ENCODE measurements around the gene GATD1.

GATD1 gene

GRCh38 chr11:782264-783174 lies 5.2 kb upstream of the GATD1 start:
- H3K4me3 ChIP-seq (ENCODE audit: low read depth, low read length): no peak overlapping the region
- TF ChIP-seq CTCF (IDR thresholded peaks at IDR 0.05; ENCODE audit: low read depth, low read length): no peak

DNA sequence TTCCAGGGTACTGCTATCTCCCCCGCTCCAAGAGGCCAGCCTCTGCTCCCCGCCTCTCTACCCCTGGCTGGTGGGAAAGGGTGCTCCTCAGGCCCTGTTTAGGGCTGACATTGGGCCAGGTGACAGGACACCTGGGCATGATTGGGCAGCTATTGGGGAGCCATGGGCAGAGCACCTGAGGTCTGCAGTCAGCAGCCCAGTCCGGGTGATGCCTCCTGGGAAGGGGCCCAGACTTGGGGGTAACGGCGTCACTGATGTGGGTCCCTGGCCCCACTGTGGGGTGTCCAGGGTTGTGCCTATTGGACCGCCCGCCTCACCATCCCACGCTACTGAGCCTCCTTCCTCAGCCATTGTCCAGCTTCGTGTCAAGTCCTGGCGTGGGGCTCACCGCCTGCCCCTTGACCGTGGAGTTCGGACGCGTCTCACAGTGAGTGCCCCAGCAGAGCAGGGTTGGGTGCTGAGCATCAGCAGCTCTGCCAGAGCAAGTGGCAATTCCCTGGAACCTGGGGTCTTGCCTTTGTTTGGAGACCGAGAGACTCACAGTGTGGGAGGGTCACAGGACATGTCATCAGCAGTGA lies 2.8 kb upstream of the GATD1 start:
- no peak overlapping the region for H3K4me3 ChIP-seq (ENCODE audit: low read depth, low read length)
- no peak for TF ChIP-seq CTCF (IDR thresholded peaks at IDR 0.05; ENCODE audit: low read depth, low read length)

- no peak for TF ChIP-seq CTCF (IDR thresholded peaks at IDR 0.05; ENCODE audit: low read depth, low read length)
- no peak overlapping the region for H3K4me3 ChIP-seq (ENCODE audit: low read depth, low read length)
Observed at GRCh38 chr11:778976-779954, 2.0 kb upstream of the GATD1 start.

GRCh38 chr11:776561-777287 lies 563 bp downstream of the GATD1 start:
- peak overlapping the region; percentile 85 for H3K4me3 ChIP-seq (ENCODE audit: low read depth, low read length)
- TF ChIP-seq CTCF (IDR thresholded peaks at IDR 0.05; ENCODE audit: low read depth, low read length): no peak

DNA sequence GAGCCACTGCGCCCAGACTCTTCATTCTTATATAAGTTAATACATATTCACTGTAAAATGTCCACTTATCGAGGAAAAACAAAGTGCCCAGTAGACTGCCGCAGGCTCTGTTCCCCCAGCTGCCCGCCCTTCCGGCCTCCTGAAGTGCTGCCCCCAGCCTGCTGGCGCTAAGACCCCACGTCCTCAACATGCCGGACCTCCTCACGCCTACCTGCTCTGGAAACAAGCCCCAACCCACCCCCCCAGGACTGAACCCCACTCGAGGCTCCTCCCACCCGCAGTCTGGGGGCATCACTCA lies 1.1 kb downstream of the GATD1 start:
- H3K4me3 ChIP-seq (ENCODE audit: low read depth, low read length): peak overlapping the region; percentile 85
- no peak for TF ChIP-seq CTCF (IDR thresholded peaks at IDR 0.05; ENCODE audit: low read depth, low read length)

DNA sequence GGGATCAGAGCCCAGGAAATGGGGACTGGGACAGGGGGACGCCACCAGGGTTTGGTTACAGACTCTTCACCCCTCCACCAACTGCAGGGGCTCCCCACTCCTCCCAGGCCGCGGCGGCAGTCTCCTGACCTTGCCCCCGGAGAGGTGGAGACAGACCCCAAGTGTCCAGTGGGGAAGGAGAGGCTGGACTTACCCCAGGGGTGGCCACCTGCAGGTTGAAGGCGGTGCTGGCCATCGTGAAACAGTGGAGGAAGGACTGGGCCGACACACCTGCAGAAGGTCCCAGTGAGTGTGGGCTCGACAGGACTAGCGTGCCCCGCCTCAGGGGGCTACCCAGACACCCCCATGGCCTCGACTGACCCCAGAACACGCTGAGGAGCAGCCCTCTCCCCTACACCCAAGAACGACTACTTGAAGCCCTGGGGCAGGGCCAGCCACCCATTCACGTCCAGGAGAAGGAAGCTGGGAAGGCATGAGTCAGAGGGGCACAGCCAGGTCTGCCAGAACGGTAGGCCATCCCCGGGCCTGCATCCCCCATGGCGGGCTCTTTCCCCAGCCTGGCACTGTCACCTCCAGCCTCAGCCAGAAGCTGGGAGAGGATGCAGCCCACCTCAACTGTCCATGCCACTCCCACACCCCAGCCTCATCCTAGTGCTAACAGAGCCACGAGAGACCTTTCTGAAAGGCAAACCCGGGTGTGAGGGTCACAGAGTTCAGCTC lies 2.3 kb downstream of the GATD1 start:
- H3K4me3 ChIP-seq (ENCODE audit: low read depth, low read length): no peak overlapping the region

More for the DNA sequence above, 2.3 kb downstream of the GATD1 start:
- no peak for TF ChIP-seq CTCF (IDR thresholded peaks at IDR 0.05; ENCODE audit: low read depth, low read length)

All from WI38 (cell line).